HepG2 (cell line): ENCODE measurements around the gene TMBIM1. TPM values are rescaled to one million over a fixed set of nuclear protein-coding genes. Genes with fewer than 3 reads are reported as not detected.

ENCODE experiments used
- ATAC-seq: fragments of 200-7000 bp; cut with Tn5 transposase; 3 replicates; pipeline ENCODE4 v1.9.1; 2020; ENCODE audit warnings: mild to moderate bottlenecking, moderate library complexity
- BruUV-seq: library from RNA; stranded (reverse); fragments of 400-500 nt; replicated peaks from 2 replicates; lab custom pipeline; 2021; lab: Mats Ljungman, UMichigan
- CTCF ChIA-PET: fragments of 300-600 bp; formaldehyde crosslinking; extraction: SDS; loops from one replicate; lab custom pipeline; 2021; ENCODE audit warnings: low total read pairs, inconsistent platforms, low intra/inter-chr PET ratio; lab: Yijun Ruan, JAX
- POLR2A ChIA-PET: fragments of 350-600 bp; sonication (Branson Sonifier 250); formaldehyde crosslinking; loops from one replicate; lab custom pipeline; 2020; ENCODE audit warnings: antibody characterized with exemption, inconsistent platforms; lab: Yijun Ruan, JAX
- DNase-seq: peaks from one replicate; pipeline ENCODE4 v3.0.0-alpha.2; 2015; ENCODE audit warnings: low spot score
- FAIRE-seq: peaks from 3 replicates; lab custom pipeline; 2011; peaks lifted over from hg19 to GRCh38; lab: Jason Lieb, UNC
- H2AFZ ChIP-seq: one replicate; pipeline ENCODE4 v1.6.1; 2011; ENCODE audit warnings: low read length, inconsistent platforms
- H3K27ac ChIP-seq: fragments of 300-600 bp; 3 replicates; pipeline ENCODE4 v1.8.0; 2011; ENCODE audit warnings: mixed run types, mild to moderate bottlenecking, mixed read lengths, low read length, inconsistent platforms; ENCODE audit not compliant: insufficient read depth; ENCODE audit errors: extremely low read length
- H3K27me3 ChIP-seq, 2 experiments: fragments of 200-600 bp in 1 of 2; 2 replicates in 1 of 2; 3 replicates in 1 of 2; pipeline versions ENCODE4 v1.6.0 to v1.8.0; 2011; ENCODE audit warnings: low read length in 2 of 2, mild to moderate bottlenecking in 2 of 2, moderate library complexity in 2 of 2, inconsistent platforms in 1 of 2; ENCODE audit not compliant: insufficient read depth in 2 of 2, control insufficient read depth in 1 of 2
- H3K36me3 ChIP-seq, 2 experiments: fragments of 200-600 bp in 1 of 2; replicated peaks in 1 of 2; 2 replicates in 1 of 2; 3 replicates in 1 of 2; pipeline versions ENCODE4 v1.5.1 to v1.8.0; 2011; ENCODE audit warnings: low read length in 2 of 2, inconsistent platforms in 1 of 2; ENCODE audit not compliant: insufficient read depth in 2 of 2, control insufficient read depth in 1 of 2
- H3K4me1 ChIP-seq: 2 replicates; pipeline ENCODE4 v1.5.1; 2012; ENCODE audit warnings: low read length, inconsistent platforms; ENCODE audit not compliant: insufficient read depth
- H3K4me2 ChIP-seq: 2 replicates; pipeline ENCODE4 v1.6.0; 2011; ENCODE audit warnings: low read depth, low read length, inconsistent platforms
- H3K4me3 ChIP-seq, 3 experiments: fragments of 200-600 bp in 1 of 3; sonication (generic), shearing (Covaris generic) in 1 of 3; replicated peaks in 1 of 3; 2 replicates each; pipeline ENCODE4 v1.5.1; 2011 to 2016; ENCODE audit warnings: low read length in 3 of 3, inconsistent platforms in 2 of 3, low read depth in 2 of 3, mild to moderate bottlenecking in 2 of 3, control low read depth in 1 of 3, mixed read lengths in 1 of 3; ENCODE audit not compliant: insufficient read depth in 1 of 3
- H3K79me2 ChIP-seq: one replicate; pipeline ENCODE4 v1.6.1; 2011; ENCODE audit warnings: low read length, inconsistent platforms; ENCODE audit not compliant: insufficient read depth
- H3K9ac ChIP-seq: 2 replicates; pipeline ENCODE4 v1.6.0; 2011; ENCODE audit warnings: mild to moderate bottlenecking, low read depth, low read length, inconsistent platforms; ENCODE audit not compliant: insufficient read depth
- H3K9me3 ChIP-seq: 2 replicates; pipeline ENCODE4 v1.5.1; 2012; ENCODE audit warnings: mild to moderate bottlenecking, low read length
- H4K20me1 ChIP-seq: 2 replicates; pipeline ENCODE4 v1.6.0; 2011; ENCODE audit warnings: inconsistent platforms, mild to moderate bottlenecking, low read length, moderate library complexity; ENCODE audit not compliant: insufficient read depth
- CHD4 ChIP-seq: fragments of 200-600 bp; sonication (generic); IDR thresholded peaks from 2 replicates; pipeline ENCODE4 v1.7.0; 2017; ENCODE audit warnings: mild to moderate bottlenecking, low read length, borderline replicate concordance
- IRF2 ChIP-seq: IDR thresholded peaks from 2 replicates; pipeline ENCODE4 v1.6.1; 2018; ENCODE audit warnings: missing genetic modification reagents, missing compliant biosample characterization
- JUN ChIP-seq: sonication (generic); formaldehyde crosslinking; IDR thresholded peaks from 2 replicates; pipeline ENCODE4 v1.4.0; 2020; ENCODE audit warnings: mild to moderate bottlenecking, missing genetic modification reagents
- JUND ChIP-seq: sonication (generic); formaldehyde crosslinking; IDR thresholded peaks from 2 replicates; pipeline ENCODE4 v1.8.0; 2022; ENCODE audit warnings: mild to moderate bottlenecking, missing genetic modification reagents
- NBN ChIP-seq: fragments of 450-650 bp; conservative IDR thresholded peaks from 2 replicates; pipeline ENCODE4 v1.6.1; 2017
- PRPF4 ChIP-seq: fragments of 200-400 bp; formaldehyde crosslinking; IDR thresholded peaks from 2 replicates; pipeline ENCODE4 v1.6.1; 2016; ENCODE audit warnings: low read length, low read depth; ENCODE audit not compliant: poor library complexity, severe bottlenecking
- REL ChIP-seq: sonication (generic); formaldehyde crosslinking; conservative IDR thresholded peaks from 2 replicates; pipeline ENCODE4 v1.8.0; 2022; ENCODE audit warnings: mild to moderate bottlenecking, missing genetic modification reagents, moderate library complexity
- ZNF20 ChIP-seq: sonication (generic); formaldehyde crosslinking; IDR thresholded peaks from 2 replicates; pipeline ENCODE4 v1.4.0; 2020; ENCODE audit warnings: mild to moderate bottlenecking, moderate library complexity, missing genetic modification reagents
- ZNF33B ChIP-seq: sonication (generic); formaldehyde crosslinking; IDR thresholded peaks from 2 replicates; pipeline ENCODE4 v1.5.1; 2020; ENCODE audit warnings: mild to moderate bottlenecking, missing genetic modification reagents
- ZNF558 ChIP-seq: sonication (generic); formaldehyde crosslinking; IDR thresholded peaks from 2 replicates; pipeline ENCODE4 v1.9.0; 2022; ENCODE audit warnings: mild to moderate bottlenecking, missing genetic modification reagents, borderline replicate concordance
- ZNF646 ChIP-seq: sonication (generic); formaldehyde crosslinking; IDR thresholded peaks from 2 replicates; pipeline ENCODE4 v1.9.0; 2021; ENCODE audit warnings: mild to moderate bottlenecking, missing genetic modification reagents
- WGBS: methylation state at CpG from one replicate; pipeline ENCODE4 v1.1.6; 2017; ENCODE audit warnings: low lambda C conversion rate; 5-methylcytosine and 5-hydroxymethylcytosine counted together
- in situ Hi-C: cut with HindIII; loops from 2 replicates; pipeline ENCODE4 v1.10.0; 2017; ENCODE audit warnings: low pct_unique_long_range_greater_than_20kb; ENCODE audit not compliant: extremely low pct_ligation_motif_present
- intact Hi-C: fragments of 100-400 bp; cut with micrococcal nuclease; formaldehyde crosslinking; loops from one replicate; pipeline ENCODE4 v1.10.0; 2022; ENCODE audit not compliant: unreplicated experiment
- polyA plus RNA-seq, 8 experiments: library from polyadenylated mRNA; depleted of rRNA in 3 of 8; stranded (reverse) in 7 of 8; unstranded in 1 of 8; fragments of >200 nt; fragmentation: Illumina TruSeq in 4 of 8; extraction: Trizol in 4 of 8; gene quantifications; 2 replicates each; pipeline versions ENCODE4 v1.2.1 to v1.2.3, GENCODE V29; 2011 to 2016; ENCODE audit warnings: low read depth in 4 of 8, missing spikeins in 1 of 8, mixed read lengths in 1 of 8; ENCODE audit not compliant: insufficient read depth in 1 of 8
- total RNA-seq, 5 experiments: library from RNA; depleted of rRNA; stranded (reverse); fragments of >200 nt; fragmentation: Illumina TruSeq; extraction: Trizol; gene quantifications; 2 replicates each; pipeline ENCODE4 v1.2.3, GENCODE V29; 2016; ENCODE audit warnings: low read depth in 1 of 5
- TF ChIP-seq, protein P1 (sequence below): sonication (generic); formaldehyde crosslinking; conservative IDR thresholded peaks from 2 replicates; pipeline ENCODE4 v1.5.0; 2020; ENCODE audit warnings: missing genetic modification reagents
- TF ChIP-seq, protein P2 (sequence below): sonication (generic); formaldehyde crosslinking; IDR thresholded peaks from 2 replicates; pipeline ENCODE4 v1.4.0; 2020; ENCODE audit warnings: low read depth, mild to moderate bottlenecking, missing genetic modification reagents

Gene TMBIM1
- total and polyA plus RNA-seq, 2 of the 13 experiments (the other 11 are each of a cell fraction or from before 2014, with no cell fraction given): 127 to 139 TPM

DNA sequence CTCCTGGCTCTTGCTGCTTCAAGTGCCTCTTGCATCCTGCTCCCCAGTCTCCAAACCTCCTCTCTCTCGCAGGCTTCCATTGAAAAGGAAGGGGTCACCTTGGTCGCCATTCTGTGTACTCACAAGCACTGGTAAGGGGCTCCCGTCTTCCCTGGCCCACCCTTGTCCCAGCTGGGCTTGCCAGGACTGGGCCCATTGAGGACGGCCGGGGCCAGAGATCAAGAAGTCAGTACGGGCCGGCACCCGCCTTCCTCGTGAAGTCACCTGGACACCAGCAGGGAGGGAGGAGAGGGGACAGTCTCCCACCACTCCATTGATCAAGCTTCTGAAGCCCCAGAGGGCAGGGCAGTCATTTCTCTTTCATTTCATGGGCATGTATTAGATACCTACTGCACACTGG, 48.4 kb upstream of the TMBIM1 start:
- Histone ChIP-seq H3K27me3 (no peaks in the 10 kb centered on the region), H3K27ac (no peak overlapping the region), H4K20me1 (no peaks in the 10 kb centered on the region), H3K4me1 (no peaks in the 10 kb centered on the region), H3K9ac (no peak overlapping the region), H3K79me2 (no peaks in the 10 kb centered on the region), H3K4me3 (no peak overlapping the region), H3K36me3 (peaks cover 10 to 11% of the 10 kb centered on the region in 2 experiments), H3K9me3 (no peaks in the 10 kb centered on the region), H2AFZ (no peak overlapping the region), H3K4me2 (no peak overlapping the region)
- ATAC-seq (no peak), FAIRE-seq (no peak), DNase-seq (no peak)
- CTCF ChIA-PET: no interaction called here
- intact Hi-C loops (no loop called here), in situ Hi-C loops (no loop called here)
- no TSS peak for BruUV-seq
- WGBS: 99% methylated on average over 9 of the region's 9 CpGs
- POLR2A ChIA-PET: interaction anchor here (3.4 kb wide), 1 partner anchor 18 kb away, joined by 10 read pairs; no protein-coding TSS in a partner anchor
- TF ChIP-seq JUND (CRISPR knock-in tag): no peak
- TF ChIP-seq ZNF20 (CRISPR knock-in tag): no peak
- no peak for TF ChIP-seq PRPF4
- TF ChIP-seq REL: no peak
- TF ChIP-seq ZNF646: no peak
- TF ChIP-seq ZNF33B (CRISPR knock-in tag): no peak
- TF ChIP-seq CHD4: no peak
- TF ChIP-seq IRF2 (CRISPR knock-in tag): no peak
- TF ChIP-seq, protein P1, sequence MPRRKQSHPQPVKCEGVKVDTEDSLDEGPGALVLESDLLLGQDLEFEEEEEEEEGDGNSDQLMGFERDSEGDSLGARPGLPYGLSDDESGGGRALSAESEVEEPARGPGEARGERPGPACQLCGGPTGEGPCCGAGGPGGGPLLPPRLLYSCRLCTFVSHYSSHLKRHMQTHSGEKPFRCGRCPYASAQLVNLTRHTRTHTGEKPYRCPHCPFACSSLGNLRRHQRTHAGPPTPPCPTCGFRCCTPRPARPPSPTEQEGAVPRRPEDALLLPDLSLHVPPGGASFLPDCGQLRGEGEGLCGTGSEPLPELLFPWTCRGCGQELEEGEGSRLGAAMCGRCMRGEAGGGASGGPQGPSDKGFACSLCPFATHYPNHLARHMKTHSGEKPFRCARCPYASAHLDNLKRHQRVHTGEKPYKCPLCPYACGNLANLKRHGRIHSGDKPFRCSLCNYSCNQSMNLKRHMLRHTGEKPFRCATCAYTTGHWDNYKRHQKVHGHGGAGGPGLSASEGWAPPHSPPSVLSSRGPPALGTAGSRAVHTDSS (CRISPR knock-in tag): no peak
- TF ChIP-seq JUN (CRISPR knock-in tag): no peak
- TF ChIP-seq NBN: no peak
- TF ChIP-seq ZNF558 (CRISPR knock-in tag): no peak
- TF ChIP-seq, protein P2, sequence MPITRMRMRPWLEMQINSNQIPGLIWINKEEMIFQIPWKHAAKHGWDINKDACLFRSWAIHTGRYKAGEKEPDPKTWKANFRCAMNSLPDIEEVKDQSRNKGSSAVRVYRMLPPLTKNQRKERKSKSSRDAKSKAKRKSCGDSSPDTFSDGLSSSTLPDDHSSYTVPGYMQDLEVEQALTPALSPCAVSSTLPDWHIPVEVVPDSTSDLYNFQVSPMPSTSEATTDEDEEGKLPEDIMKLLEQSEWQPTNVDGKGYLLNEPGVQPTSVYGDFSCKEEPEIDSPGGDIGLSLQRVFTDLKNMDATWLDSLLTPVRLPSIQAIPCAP (CRISPR knock-in tag): no peak
